HepG2 (cell line): ENCODE measurements around the gene ZDHHC18. TPM values are rescaled to one million over a fixed set of nuclear protein-coding genes. Genes with fewer than 3 reads are reported as not detected.
A peak's percentile ranks its signal among the peaks of the same experiment; 100 is the strongest.

Experiments
- CBFB ChIP-seq: sonication (generic); formaldehyde crosslinking; IDR thresholded peaks from 2 replicates; pipeline ENCODE4 v1.4.0; 2020; ENCODE audit warnings: missing genetic modification reagents
- CBX5 ChIP-seq: sonication (generic); formaldehyde crosslinking; IDR thresholded peaks from 2 replicates; pipeline ENCODE4 v1.4.0; 2020; ENCODE audit warnings: missing genetic modification reagents, borderline replicate concordance
- DPF2 ChIP-seq: sonication (generic); formaldehyde crosslinking; IDR thresholded peaks from 2 replicates; pipeline ENCODE4 v1.4.0; 2020; ENCODE audit warnings: mild to moderate bottlenecking, low read depth, missing genetic modification reagents, borderline replicate concordance
- GABPB1 ChIP-seq: IDR thresholded peaks from 2 replicates; pipeline ENCODE4 v1.6.1; 2016; ENCODE audit warnings: mild to moderate bottlenecking, missing genetic modification reagents, moderate library complexity, missing compliant biosample characterization
- GFI1 ChIP-seq: sonication (generic); formaldehyde crosslinking; IDR thresholded peaks from 2 replicates; pipeline ENCODE4 v1.5.0; 2020; ENCODE audit warnings: missing genetic modification reagents, mild to moderate bottlenecking, borderline replicate concordance
- GZF1 ChIP-seq: sonication (generic); formaldehyde crosslinking; IDR thresholded peaks from 2 replicates; pipeline ENCODE4 v1.5.1; 2020; ENCODE audit warnings: mild to moderate bottlenecking, missing genetic modification reagents
- NR2F6 ChIP-seq, 2 experiments: IDR thresholded peaks; 2 replicates each; pipeline ENCODE4 v1.6.1; 2016; ENCODE audit warnings: antibody characterized with exemption in 1 of 2, mild to moderate bottlenecking in 1 of 2
- POGK ChIP-seq: sonication (generic); formaldehyde crosslinking; conservative IDR thresholded peaks from 2 replicates; pipeline ENCODE4 v1.8.0; 2022; ENCODE audit warnings: mild to moderate bottlenecking, moderate library complexity, missing genetic modification reagents
- POLR2G ChIP-seq: fragments of 200-400 bp; formaldehyde crosslinking; IDR thresholded peaks from 2 replicates; pipeline ENCODE4 v1.6.1; 2018; ENCODE audit warnings: mild to moderate bottlenecking, low read depth, low read length, moderate library complexity
- RFXAP ChIP-seq: sonication (generic); formaldehyde crosslinking; IDR thresholded peaks from 2 replicates; pipeline ENCODE4 v1.4.0; 2020; ENCODE audit warnings: missing genetic modification reagents, borderline replicate concordance
- SALL1 ChIP-seq: sonication (generic); formaldehyde crosslinking; IDR thresholded peaks from 2 replicates; pipeline ENCODE4 v1.8.0; 2022; ENCODE audit warnings: mild to moderate bottlenecking, missing genetic modification reagents
- TBX2 ChIP-seq: sonication (generic); formaldehyde crosslinking; IDR thresholded peaks from 2 replicates; pipeline ENCODE4 v1.5.0; 2020; ENCODE audit warnings: missing genetic modification reagents, mild to moderate bottlenecking, borderline replicate concordance
- U2AF1 ChIP-seq: fragments of 200-400 bp; formaldehyde crosslinking; optimal IDR thresholded peaks from 2 replicates; pipeline ENCODE3; 2017; ENCODE audit warnings: mild to moderate bottlenecking, low read depth, low read length
- ZBTB40 ChIP-seq, 2 experiments: fragments of 450-650 bp in 1 of 2; sonication (generic) in 1 of 2; formaldehyde crosslinking in 1 of 2; IDR thresholded peaks; 2 replicates each; pipeline versions ENCODE4 v1.6.1 to v1.8.0; 2016 to 2022; ENCODE audit warnings: antibody characterized with exemption in 1 of 2, mild to moderate bottlenecking in 1 of 2, missing genetic modification reagents in 1 of 2
- ZNF10 ChIP-seq: sonication (generic); formaldehyde crosslinking; IDR thresholded peaks from 2 replicates; pipeline ENCODE4 v1.4.0; 2020; ENCODE audit warnings: mild to moderate bottlenecking, low read depth, missing genetic modification reagents, borderline replicate concordance
- ZNF12 ChIP-seq: sonication (generic); formaldehyde crosslinking; IDR thresholded peaks from 2 replicates; pipeline ENCODE4 v1.5.0; 2020; ENCODE audit warnings: missing genetic modification reagents
- ZNF292 ChIP-seq: sonication (generic); formaldehyde crosslinking; IDR thresholded peaks from 2 replicates; pipeline ENCODE4 v1.8.1; 2022; ENCODE audit warnings: mild to moderate bottlenecking, low read depth, missing genetic modification reagents, borderline replicate concordance
- ZSCAN9 ChIP-seq: IDR thresholded peaks from 2 replicates; pipeline ENCODE4 v1.6.1; 2016; ENCODE audit warnings: borderline replicate concordance
- polyA plus RNA-seq, 8 experiments: library from polyadenylated mRNA; depleted of rRNA in 3 of 8; stranded (reverse) in 7 of 8; unstranded in 1 of 8; fragments of >200 nt; fragmentation: Illumina TruSeq in 4 of 8; extraction: Trizol in 4 of 8; gene quantifications; 2 replicates each; pipeline versions ENCODE4 v1.2.1 to v1.2.3, GENCODE V29; 2011 to 2016; ENCODE audit warnings: low read depth in 4 of 8, missing spikeins in 1 of 8, mixed read lengths in 1 of 8; ENCODE audit not compliant: insufficient read depth in 1 of 8
- total RNA-seq, 5 experiments: library from RNA; depleted of rRNA; stranded (reverse); fragments of >200 nt; fragmentation: Illumina TruSeq; extraction: Trizol; gene quantifications; 2 replicates each; pipeline ENCODE4 v1.2.3, GENCODE V29; 2016; ENCODE audit warnings: low read depth in 1 of 5

ZDHHC18 gene
- total and polyA plus RNA-seq, 2 of the 13 experiments (the other 11 are each of a cell fraction or from before 2014, with no cell fraction given) = 13.2 to 35.3 TPM

GRCh38 chr1:26784023-26784871 lies 42.2 kb upstream of the ZDHHC18 start (continued):
- TF ChIP-seq ZNF292 (CRISPR knock-in tag) (0 out of 2 replicates have a peak, but pooled peaks have one; percentile 27), U2AF1 (no peak), GABPB1 (peak; percentile 28; the same call in 1 of the 2 replicates), POLR2G (0 out of 2 replicates have a peak, but pooled peaks have one; percentile 44), CBX5 (CRISPR knock-in tag) (no peak), ZBTB40 (IDR thresholded peaks at IDR 0.05) (no peak), ZBTB40 (CRISPR knock-in tag; IDR thresholded peaks at IDR 0.05) (no peak), POGK (CRISPR knock-in tag) (0 out of 2 replicates have a peak, but pooled peaks have one; percentile 28), ZSCAN9 (peak; percentile 21; the same call in 1 of the 2 replicates), ZNF10 (no peak), SALL1 (CRISPR knock-in tag) (peak; percentile 89), RFXAP (CRISPR knock-in tag) (peak; percentile 67), NR2F6 (IDR thresholded peaks at IDR 0.05) (peak; percentile 98), NR2F6 (CRISPR knock-in tag; IDR thresholded peaks at IDR 0.05) (peak; percentile 98), TBX2 (CRISPR knock-in tag) (peak; percentile 80), ZNF12 (no peak), CBFB (peak; percentile 99), GFI1 (peak; percentile 98), DPF2 (CRISPR knock-in tag) (peak; percentile 62; the same call in 1 of the 2 replicates), GZF1 (CRISPR knock-in tag) (no peak)
